NCI-H2171 (cell line): ENCODE measurements around the gene FAM32A.
"Not testable (repeated sequence)": the region's sequence is repeated elsewhere in the genome, so short reads cannot be mapped to it uniquely, and the experiment has no call there.

Experiments used
- DNase-seq: peaks from one replicate; lab custom pipeline; 2025; lab: John Stamatoyannopoulos, UW

FAM32A gene

GRCh38 chr19:16164222-16164890 lies 20.9 kb upstream of the FAM32A start:
- no peak for DNase-seq

- DNase-seq = no peak
These were observed 18.8 kb upstream of the FAM32A start for GRCh38 chr19:16166417-16166816.

GRCh38 chr19:16167055-16167454 lies 18.2 kb upstream of the FAM32A start:
- DNase-seq = no peak

- no peak for DNase-seq
These were observed 16.6 kb upstream of the FAM32A start for GRCh38 chr19:16168465-16169081.

GRCh38 chr19:16170134-16170533 lies 15.1 kb upstream of the FAM32A start:
- no peak for DNase-seq

GRCh38 chr19:16175954-16176353 lies 9.3 kb upstream of the FAM32A start:
- DNase-seq = no peak

- DNase-seq = not testable (repeated sequence)
These were observed 6.3 kb upstream of the FAM32A start for GRCh38 chr19:16178866-16179265.

- DNase-seq = no peak
These were observed 4.6 kb upstream of the FAM32A start for GRCh38 chr19:16180611-16181010.

- no peak for DNase-seq
These were observed 516 bp upstream of the FAM32A start for GRCh38 chr19:16184665-16185122.

GRCh38 chr19:16185768-16186123 lies 536 bp downstream of the FAM32A start:
- DNase-seq = peak; percentile 3

- DNase-seq = no peak
These were observed 3.3 kb downstream of the FAM32A start for GRCh38 chr19:16188521-16188920.

GRCh38 chr19:16190198-16190597 lies 5.0 kb downstream of the FAM32A start:
- DNase-seq = no peak

- DNase-seq = no peak
These were observed 5.5 kb downstream of the FAM32A start for GRCh38 chr19:16190736-16191135.

GRCh38 chr19:16191216-16191908 lies 6.2 kb downstream of the FAM32A start:
- DNase-seq = no peak

- DNase-seq = no peak
These were observed 8.3 kb downstream of the FAM32A start for GRCh38 chr19:16193466-16193865.

- no peak for DNase-seq
These were observed 12.0 kb downstream of the FAM32A start for GRCh38 chr19:16197188-16197621.

GRCh38 chr19:16197622-16198369 lies 12.6 kb downstream of the FAM32A start, which contains the start of gene AP1M1:
Gene AP1M1 (plus strand): TSS chr19:16197911. CDS start chr19:16198027, 116 bp downstream.
- peak; percentile 92 for DNase-seq

- DNase-seq = no peak
These were observed 13.1 kb downstream of the FAM32A start for GRCh38 chr19:16198370-16198651.

GRCh38 chr19:16199275-16199932 lies 14.2 kb downstream of the FAM32A start:
- DNase-seq = no peak

GRCh38 chr19:16200038-16201010 lies 15.1 kb downstream of the FAM32A start:
- DNase-seq = no peak

- no peak for DNase-seq
These were observed 15.8 kb downstream of the FAM32A start for GRCh38 chr19:16201011-16201391.
